ENCODE results near the gene TUBAL3.

DNA sequence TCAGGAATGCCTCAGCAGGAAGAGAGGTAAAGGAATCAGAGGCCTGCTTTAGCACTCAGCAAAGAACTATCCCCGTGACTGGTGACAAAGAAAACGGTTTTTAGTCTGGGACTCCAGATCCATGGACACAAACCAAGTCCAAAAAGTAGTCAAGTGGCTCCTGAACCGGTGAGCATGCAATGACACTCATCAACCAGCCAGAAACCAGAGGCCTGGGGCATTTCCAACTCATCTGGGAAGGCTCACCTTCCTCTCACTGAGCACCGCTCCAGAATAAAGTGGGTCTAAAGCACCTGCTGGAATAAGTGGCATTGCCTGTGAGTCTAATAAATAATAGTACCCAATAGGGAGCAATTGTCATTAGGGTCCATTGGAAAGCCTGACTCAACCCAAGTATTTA is 57.7 kb downstream of the TUBAL3 start:
- TF ChIP-seq, protein P1, sequence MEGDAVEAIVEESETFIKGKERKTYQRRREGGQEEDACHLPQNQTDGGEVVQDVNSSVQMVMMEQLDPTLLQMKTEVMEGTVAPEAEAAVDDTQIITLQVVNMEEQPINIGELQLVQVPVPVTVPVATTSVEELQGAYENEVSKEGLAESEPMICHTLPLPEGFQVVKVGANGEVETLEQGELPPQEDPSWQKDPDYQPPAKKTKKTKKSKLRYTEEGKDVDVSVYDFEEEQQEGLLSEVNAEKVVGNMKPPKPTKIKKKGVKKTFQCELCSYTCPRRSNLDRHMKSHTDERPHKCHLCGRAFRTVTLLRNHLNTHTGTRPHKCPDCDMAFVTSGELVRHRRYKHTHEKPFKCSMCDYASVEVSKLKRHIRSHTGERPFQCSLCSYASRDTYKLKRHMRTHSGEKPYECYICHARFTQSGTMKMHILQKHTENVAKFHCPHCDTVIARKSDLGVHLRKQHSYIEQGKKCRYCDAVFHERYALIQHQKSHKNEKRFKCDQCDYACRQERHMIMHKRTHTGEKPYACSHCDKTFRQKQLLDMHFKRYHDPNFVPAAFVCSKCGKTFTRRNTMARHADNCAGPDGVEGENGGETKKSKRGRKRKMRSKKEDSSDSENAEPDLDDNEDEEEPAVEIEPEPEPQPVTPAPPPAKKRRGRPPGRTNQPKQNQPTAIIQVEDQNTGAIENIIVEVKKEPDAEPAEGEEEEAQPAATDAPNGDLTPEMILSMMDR (IDR thresholded peaks at IDR 0.05; ENCODE audit: insufficient read depth, low read depth, low read length): no peak
- no peak for TF ChIP-seq EZH2 (IDR thresholded peaks at IDR 0.05; ENCODE audit: insufficient read depth, low read length)

Measured in astrocyte (in vitro differentiated cells and primary cell).